K562 (cell line): ENCODE data around the gene IRF1.

Source experiments
- CEBPZ ChIP-seq: fragments of 150-350 bp; IDR thresholded peaks from 2 replicates; pipeline ENCODE4 v1.6.1; 2014; ENCODE audit warnings: low read depth, mild to moderate bottlenecking, low read length, borderline replicate concordance
- EWSR1 ChIP-seq: fragments of 450-650 bp; IDR thresholded peaks from 2 replicates; pipeline ENCODE4 v1.6.1; 2018; ENCODE audit warnings: borderline replicate concordance, mild to moderate bottlenecking, low read depth, moderate library complexity; ENCODE audit not compliant: partially characterized antibody
- NFE2 ChIP-seq: IDR thresholded peaks from 2 replicates; pipeline ENCODE4 v1.6.1; 2014; ENCODE audit warnings: antibody characterized with exemption, low read depth
- POLR2AphosphoS5 ChIP-seq: IDR thresholded peaks from 2 replicates; pipeline ENCODE4 v1.6.1; 2011; ENCODE audit warnings: mild to moderate bottlenecking, low read depth, low read length, moderate library complexity; ENCODE audit not compliant: control insufficient read depth, insufficient read depth
- SMAD3 ChIP-seq: fragments of 450-650 bp; formaldehyde crosslinking; conservative IDR thresholded peaks from 2 replicates; pipeline ENCODE4 v1.4.0; 2020; ENCODE audit warnings: mild to moderate bottlenecking
- SMARCE1 ChIP-seq: fragments of 450-650 bp; IDR thresholded peaks from 2 replicates; pipeline ENCODE4 v1.7.1; 2016; ENCODE audit warnings: mild to moderate bottlenecking
- SRF ChIP-seq, 2 experiments: fragments of 250-450, 450-650 bp in 1 of 2; sonication (Bioruptor Pico) in 1 of 2; sonication (generic) in 1 of 2; formaldehyde crosslinking; IDR thresholded peaks; 2 replicates each; pipeline versions ENCODE4 v1.5.0 to v1.5.1; 2020 to 2022; ENCODE audit warnings: mild to moderate bottlenecking in 1 of 2, missing genetic modification reagents in 1 of 2
- ZFP36 ChIP-seq: fragments of 150-350 bp; IDR thresholded peaks from 2 replicates; pipeline ENCODE4 v1.6.1; 2018; ENCODE audit warnings: low read length, low read depth; ENCODE audit not compliant: partially characterized antibody
- ZNF124 ChIP-seq: sonication (generic); formaldehyde crosslinking; IDR thresholded peaks from 2 replicates; pipeline ENCODE4 v1.8.1; 2022; ENCODE audit warnings: missing genetic modification reagents
- TF ChIP-seq, protein P1 (sequence below), 2 experiments: fragments of 450-650 bp; formaldehyde crosslinking in 1 of 2; IDR thresholded peaks; 2 replicates each; pipeline versions ENCODE4 v1.4.0 to v1.6.1; 2014 to 2020; ENCODE audit warnings: mild to moderate bottlenecking in 2 of 2, borderline replicate concordance in 1 of 2, low read depth in 1 of 2
- TF ChIP-seq, protein P2 (sequence below): sonication (generic); formaldehyde crosslinking; IDR thresholded peaks from 2 replicates; pipeline ENCODE4 v1.8.1; 2023; ENCODE audit warnings: missing genetic modification reagents, mild to moderate bottlenecking, borderline replicate concordance

DNA sequence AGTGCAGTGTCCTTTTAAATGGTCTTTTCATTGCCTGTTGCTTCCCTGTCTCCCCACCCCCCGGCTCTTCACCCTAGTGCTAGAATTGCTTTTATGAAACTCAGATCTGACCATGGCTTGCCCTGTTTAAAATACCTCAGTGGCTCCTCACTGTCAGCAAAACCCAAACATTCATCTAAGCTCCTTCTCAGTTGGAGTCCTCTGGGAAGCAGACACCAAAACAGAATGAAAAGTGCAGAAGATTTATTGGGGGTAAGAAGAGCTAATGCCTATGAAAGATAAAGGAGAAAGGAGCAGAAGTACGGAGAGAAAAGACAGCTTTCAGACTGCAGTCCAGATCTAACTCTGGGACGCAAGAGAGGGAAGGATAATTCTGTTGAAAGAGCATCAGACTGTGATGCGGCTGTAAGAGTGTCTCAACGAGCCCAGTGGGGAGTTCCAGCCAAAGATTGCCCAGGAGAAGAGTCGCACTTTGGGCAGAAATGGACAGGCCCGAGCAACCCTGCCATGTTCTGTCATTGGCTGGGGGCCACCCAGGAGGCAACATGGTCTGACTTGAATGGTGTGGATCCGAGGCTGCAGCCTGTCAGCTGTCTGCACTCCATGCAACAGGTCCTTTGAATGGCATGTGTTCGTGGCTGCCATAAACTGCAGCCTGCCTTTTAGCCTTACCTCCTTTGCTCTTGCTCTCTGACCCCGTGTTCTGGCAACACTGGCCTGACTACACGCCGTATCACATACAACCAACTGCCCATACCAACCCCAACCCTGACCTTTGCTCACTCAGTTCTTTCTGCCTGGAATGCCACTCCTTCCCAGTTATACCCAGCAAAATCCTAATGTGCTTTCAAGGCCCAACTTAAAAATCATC is 55.9 kb downstream of the IRF1 start:
- no peak for TF ChIP-seq POLR2AphosphoS5
- TF ChIP-seq EWSR1: no peak
- no peak for TF ChIP-seq ZFP36
- TF ChIP-seq CEBPZ: no peak
- TF ChIP-seq SRF (CRISPR knock-in tag; IDR thresholded peaks at IDR 0.05): no peak
- TF ChIP-seq, protein P1, sequence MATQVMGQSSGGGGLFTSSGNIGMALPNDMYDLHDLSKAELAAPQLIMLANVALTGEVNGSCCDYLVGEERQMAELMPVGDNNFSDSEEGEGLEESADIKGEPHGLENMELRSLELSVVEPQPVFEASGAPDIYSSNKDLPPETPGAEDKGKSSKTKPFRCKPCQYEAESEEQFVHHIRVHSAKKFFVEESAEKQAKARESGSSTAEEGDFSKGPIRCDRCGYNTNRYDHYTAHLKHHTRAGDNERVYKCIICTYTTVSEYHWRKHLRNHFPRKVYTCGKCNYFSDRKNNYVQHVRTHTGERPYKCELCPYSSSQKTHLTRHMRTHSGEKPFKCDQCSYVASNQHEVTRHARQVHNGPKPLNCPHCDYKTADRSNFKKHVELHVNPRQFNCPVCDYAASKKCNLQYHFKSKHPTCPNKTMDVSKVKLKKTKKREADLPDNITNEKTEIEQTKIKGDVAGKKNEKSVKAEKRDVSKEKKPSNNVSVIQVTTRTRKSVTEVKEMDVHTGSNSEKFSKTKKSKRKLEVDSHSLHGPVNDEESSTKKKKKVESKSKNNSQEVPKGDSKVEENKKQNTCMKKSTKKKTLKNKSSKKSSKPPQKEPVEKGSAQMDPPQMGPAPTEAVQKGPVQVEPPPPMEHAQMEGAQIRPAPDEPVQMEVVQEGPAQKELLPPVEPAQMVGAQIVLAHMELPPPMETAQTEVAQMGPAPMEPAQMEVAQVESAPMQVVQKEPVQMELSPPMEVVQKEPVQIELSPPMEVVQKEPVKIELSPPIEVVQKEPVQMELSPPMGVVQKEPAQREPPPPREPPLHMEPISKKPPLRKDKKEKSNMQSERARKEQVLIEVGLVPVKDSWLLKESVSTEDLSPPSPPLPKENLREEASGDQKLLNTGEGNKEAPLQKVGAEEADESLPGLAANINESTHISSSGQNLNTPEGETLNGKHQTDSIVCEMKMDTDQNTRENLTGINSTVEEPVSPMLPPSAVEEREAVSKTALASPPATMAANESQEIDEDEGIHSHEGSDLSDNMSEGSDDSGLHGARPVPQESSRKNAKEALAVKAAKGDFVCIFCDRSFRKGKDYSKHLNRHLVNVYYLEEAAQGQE (IDR thresholded peaks at IDR 0.05; ENCODE audit: borderline replicate concordance): no peak
- TF ChIP-seq, protein P1 (CRISPR knock-in tag; IDR thresholded peaks at IDR 0.05; ENCODE audit: low read depth): no peak
- no peak for TF ChIP-seq ZNF124 (CRISPR knock-in tag)
- no peak for TF ChIP-seq SMAD3 (CRISPR knock-in tag)
- no peak for TF ChIP-seq NFE2
- TF ChIP-seq SMARCE1: no peak
- TF ChIP-seq, protein P2, sequence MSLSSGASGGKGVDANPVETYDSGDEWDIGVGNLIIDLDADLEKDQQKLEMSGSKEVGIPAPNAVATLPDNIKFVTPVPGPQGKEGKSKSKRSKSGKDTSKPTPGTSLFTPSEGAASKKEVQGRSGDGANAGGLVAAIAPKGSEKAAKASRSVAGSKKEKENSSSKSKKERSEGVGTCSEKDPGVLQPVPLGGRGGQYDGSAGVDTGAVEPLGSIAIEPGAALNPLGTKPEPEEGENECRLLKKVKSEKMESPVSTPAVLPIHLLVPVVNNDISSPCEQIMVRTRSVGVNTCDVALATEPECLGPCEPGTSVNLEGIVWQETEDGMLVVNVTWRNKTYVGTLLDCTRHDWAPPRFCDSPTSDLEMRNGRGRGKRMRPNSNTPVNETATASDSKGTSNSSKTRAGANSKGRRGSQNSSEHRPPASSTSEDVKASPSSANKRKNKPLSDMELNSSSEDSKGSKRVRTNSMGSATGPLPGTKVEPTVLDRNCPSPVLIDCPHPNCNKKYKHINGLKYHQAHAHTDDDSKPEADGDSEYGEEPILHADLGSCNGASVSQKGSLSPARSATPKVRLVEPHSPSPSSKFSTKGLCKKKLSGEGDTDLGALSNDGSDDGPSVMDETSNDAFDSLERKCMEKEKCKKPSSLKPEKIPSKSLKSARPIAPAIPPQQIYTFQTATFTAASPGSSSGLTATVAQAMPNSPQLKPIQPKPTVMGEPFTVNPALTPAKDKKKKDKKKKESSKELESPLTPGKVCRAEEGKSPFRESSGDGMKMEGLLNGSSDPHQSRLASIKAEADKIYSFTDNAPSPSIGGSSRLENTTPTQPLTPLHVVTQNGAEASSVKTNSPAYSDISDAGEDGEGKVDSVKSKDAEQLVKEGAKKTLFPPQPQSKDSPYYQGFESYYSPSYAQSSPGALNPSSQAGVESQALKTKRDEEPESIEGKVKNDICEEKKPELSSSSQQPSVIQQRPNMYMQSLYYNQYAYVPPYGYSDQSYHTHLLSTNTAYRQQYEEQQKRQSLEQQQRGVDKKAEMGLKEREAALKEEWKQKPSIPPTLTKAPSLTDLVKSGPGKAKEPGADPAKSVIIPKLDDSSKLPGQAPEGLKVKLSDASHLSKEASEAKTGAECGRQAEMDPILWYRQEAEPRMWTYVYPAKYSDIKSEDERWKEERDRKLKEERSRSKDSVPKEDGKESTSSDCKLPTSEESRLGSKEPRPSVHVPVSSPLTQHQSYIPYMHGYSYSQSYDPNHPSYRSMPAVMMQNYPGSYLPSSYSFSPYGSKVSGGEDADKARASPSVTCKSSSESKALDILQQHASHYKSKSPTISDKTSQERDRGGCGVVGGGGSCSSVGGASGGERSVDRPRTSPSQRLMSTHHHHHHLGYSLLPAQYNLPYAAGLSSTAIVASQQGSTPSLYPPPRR: no peak
